ENCODE results near the gene ADCYAP1R1. TPM values are rescaled to one million over a fixed set of nuclear protein-coding genes. Genes with fewer than 3 reads are reported as not detected.

Gene ADCYAP1R1
- total and polyA plus RNA-seq, 8 donors = 0.25 to 20.1 (median 0.69) TPM

DNA sequence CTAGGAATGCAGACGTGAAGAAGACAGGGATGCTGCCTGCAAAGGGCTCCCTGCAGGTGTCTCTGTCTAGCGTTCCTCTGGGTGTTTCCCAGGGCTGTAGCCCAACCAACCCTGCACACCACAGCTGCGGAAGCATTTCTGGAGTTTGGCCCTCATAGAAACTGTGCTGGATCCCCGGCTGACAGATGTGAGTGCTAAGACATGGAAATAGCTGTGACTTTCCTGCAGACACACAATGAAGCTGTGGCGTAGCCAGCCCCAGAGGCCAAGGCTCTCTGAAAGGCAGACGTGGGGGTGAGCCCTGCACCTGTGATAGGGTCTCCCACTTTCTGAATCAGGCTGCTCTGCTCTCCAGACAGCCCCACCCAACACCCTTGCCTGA, 44.8 kb downstream of the ADCYAP1R1 start:
- TF ChIP-seq POLR2A (IDR thresholded peaks at IDR 0.05) = no peak
- TF ChIP-seq, protein P1, sequence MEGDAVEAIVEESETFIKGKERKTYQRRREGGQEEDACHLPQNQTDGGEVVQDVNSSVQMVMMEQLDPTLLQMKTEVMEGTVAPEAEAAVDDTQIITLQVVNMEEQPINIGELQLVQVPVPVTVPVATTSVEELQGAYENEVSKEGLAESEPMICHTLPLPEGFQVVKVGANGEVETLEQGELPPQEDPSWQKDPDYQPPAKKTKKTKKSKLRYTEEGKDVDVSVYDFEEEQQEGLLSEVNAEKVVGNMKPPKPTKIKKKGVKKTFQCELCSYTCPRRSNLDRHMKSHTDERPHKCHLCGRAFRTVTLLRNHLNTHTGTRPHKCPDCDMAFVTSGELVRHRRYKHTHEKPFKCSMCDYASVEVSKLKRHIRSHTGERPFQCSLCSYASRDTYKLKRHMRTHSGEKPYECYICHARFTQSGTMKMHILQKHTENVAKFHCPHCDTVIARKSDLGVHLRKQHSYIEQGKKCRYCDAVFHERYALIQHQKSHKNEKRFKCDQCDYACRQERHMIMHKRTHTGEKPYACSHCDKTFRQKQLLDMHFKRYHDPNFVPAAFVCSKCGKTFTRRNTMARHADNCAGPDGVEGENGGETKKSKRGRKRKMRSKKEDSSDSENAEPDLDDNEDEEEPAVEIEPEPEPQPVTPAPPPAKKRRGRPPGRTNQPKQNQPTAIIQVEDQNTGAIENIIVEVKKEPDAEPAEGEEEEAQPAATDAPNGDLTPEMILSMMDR (IDR thresholded peaks at IDR 0.05) = no peak
- no peak for TF ChIP-seq EP300 (IDR thresholded peaks at IDR 0.05)
- no peak for TF ChIP-seq POLR2AphosphoS5 (IDR thresholded peaks at IDR 0.05)
- 50 to 65% (median 59%) methylated on average over 3 to 6 of the region's 6 CpGs for WGBS, 5 donors
- peak in 1 of 2 donors; percentile 15 for DNase-seq

DNA sequence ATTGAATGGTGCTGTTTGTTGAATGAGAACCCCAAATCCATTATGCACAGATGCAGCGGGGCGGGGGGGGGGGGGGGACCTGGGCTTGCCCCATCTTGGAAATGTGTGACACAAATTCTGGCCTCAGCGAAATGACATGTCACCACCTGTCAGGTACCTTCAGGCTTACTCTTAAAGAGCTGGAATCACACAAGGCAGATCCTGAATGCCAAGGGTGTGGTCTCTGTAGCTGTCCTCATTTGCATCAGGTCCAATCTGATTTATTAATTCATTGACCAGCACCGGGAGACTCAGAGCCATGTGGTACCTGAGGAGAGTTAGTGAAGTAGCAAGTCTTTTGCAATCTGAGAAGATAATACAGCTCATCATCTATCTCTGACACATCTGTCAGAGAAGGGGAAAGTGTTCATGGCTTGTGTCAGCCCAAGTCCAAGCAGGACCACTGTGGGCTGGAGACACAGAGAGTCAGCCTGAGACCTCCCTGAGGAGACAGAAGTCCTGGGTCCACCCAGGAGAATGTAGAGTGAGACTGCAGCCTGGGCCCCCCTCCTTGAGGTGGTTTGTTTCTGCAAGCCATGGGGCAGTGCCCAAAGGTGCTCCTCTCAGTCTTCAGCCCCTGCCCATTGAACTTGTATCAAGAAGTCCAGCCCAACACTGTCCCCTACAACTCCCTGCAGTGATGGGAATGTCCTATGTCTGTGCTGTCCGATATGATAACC, 46.7 kb downstream of the ADCYAP1R1 start:
- H3K4me3 ChIP-seq = no peak overlapping the region
- intact Hi-C loops (cut with DNase I; ENCODE audit: low total_unique reads) = no loop called here
- H3K9me3 ChIP-seq = no peaks in the 10 kb centered on the region
- DNase-seq = peak in 1 of 2 donors; percentile 11
- no peaks in the 10 kb centered on the region for H3K36me3 ChIP-seq
- no peaks in the 10 kb centered on the region for H3K4me1 ChIP-seq
- 80 to 91% (median 87%) methylated on average over 4 to 5 of the region's 5 CpGs for WGBS, 5 donors
- TF ChIP-seq EP300 (IDR thresholded peaks at IDR 0.05) (no peak), POLR2AphosphoS5 (IDR thresholded peaks at IDR 0.05) (no peak), POLR2A (IDR thresholded peaks at IDR 0.05) (no peak)
- TF ChIP-seq, protein P1 (IDR thresholded peaks at IDR 0.05) = no peak
- peaks cover 0 to 37% (median 0%) of the 10 kb centered on the region in 3 donors for H3K27me3 ChIP-seq
- no peak overlapping the region for H3K27ac ChIP-seq

More for the DNA sequence above, 44.8 kb downstream of the ADCYAP1R1 start:
- Histone ChIP-seq H3K9me3 (no peaks in the 10 kb centered on the region), H3K27me3 (peaks cover 0 to 28% (median 0%) of the 10 kb centered on the region in 3 donors), H3K4me3 (no peak overlapping the region), H3K4me1 (no peaks in the 10 kb centered on the region), H3K36me3 (no peaks in the 10 kb centered on the region), H3K27ac (no peak overlapping the region)
- intact Hi-C loops (cut with DNase I; ENCODE audit: low total_unique reads) = no loop called here

DNA sequence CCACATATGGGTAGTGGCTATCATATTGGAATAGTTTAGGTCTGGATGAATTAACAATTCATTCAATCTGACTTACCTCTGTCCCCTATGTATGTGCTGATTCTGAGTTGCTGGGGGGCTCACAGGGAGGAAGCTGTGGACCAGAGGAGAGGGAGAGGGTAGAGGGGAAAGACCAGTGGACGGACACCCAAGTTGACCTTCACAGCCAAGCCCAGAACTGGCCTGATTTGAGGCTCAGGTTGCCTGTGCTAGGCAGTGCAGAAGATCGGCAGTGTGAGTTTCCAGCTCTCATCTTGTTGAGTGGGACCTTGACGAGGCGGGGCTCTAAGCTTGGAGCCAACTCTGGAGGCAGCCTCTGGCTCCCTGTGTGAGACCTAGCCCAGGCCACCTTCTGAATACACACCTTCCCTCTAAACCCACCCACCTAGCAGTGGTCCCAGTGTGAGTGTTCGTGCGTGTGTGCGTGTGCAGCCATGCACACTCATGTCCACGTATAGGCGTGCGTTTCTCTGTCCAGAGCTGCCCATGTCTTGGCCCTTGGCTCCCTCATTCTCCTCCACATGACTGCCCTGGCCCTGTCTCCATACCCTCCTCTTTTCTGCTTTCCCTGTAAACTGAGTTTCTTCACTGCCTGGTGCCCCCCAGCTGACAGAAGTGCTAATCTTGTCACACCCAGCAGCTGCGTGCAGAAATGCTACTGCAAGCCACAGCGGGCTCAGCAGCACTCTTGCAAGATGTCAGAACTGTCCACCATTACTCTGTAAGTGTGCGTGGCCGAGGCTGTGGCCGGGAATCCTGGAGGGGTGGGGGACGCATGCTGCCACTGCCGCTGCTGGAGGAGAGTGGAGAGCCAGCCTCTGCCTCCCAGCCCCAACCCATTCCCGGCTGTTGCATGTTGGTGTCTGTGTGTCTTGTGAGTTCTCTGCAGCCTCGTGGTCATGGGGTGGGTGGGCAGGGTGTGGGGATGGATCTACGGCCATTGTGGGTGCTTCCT, 47.6 kb downstream of the ADCYAP1R1 start:
- peaks cover 0 to 37% (median 0%) of the 10 kb centered on the region in 3 donors for H3K27me3 ChIP-seq
- DNase-seq = peak in 1 of 2 donors; percentile 19
- 77 to 85% (median 81%) methylated on average over 19 to 20 of the region's 20 CpGs for WGBS, 5 donors

DNA sequence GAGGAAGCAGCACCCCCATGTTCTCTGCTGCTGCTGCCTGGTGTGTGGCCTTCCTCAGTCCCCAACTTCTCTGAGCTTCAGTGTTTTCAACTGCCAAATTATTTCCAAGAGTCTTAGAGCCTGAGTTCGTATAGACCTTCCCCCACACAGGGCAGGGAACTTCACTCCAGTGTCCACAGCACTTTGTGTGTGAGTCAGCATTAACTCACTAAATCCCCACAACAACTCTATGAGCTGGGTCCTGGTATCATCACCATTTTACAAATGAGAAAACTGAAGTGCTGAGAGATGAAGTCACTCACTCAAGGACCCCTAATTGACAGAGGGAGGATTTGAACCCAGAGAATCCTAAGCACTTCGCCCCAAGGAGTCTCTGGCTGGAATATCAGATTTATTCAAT, 48.3 kb downstream of the ADCYAP1R1 start:
- intact Hi-C loops (cut with DNase I; ENCODE audit: low total_unique reads) = no loop called here
- WGBS, 5 donors = 53 to 73% (median 64%) methylated on average over 2 of the region's 2 CpGs

More for the DNA sequence above, 47.6 kb downstream of the ADCYAP1R1 start:
- Histone ChIP-seq H3K4me1 (no peaks in the 10 kb centered on the region), H3K27ac (no peak overlapping the region), H3K36me3 (no peaks in the 10 kb centered on the region), H3K4me3 (no peak overlapping the region), H3K9me3 (no peaks in the 10 kb centered on the region)
- TF ChIP-seq POLR2AphosphoS5 (IDR thresholded peaks at IDR 0.05) = no peak
- no peak for TF ChIP-seq EP300 (IDR thresholded peaks at IDR 0.05)
- no peak for TF ChIP-seq POLR2A (IDR thresholded peaks at IDR 0.05)
- TF ChIP-seq, protein P1 (IDR thresholded peaks at IDR 0.05) = no peak
- intact Hi-C loops (cut with DNase I; ENCODE audit: low total_unique reads) = no loop called here

More for the DNA sequence above, 48.3 kb downstream of the ADCYAP1R1 start:
- Histone ChIP-seq H3K27me3 (peaks cover 0 to 33% (median 0%) of the 10 kb centered on the region in 3 donors), H3K9me3 (no peaks in the 10 kb centered on the region), H3K4me1 (no peaks in the 10 kb centered on the region), H3K27ac (no peak overlapping the region), H3K4me3 (no peak overlapping the region), H3K36me3 (no peaks in the 10 kb centered on the region)
- no peak for TF ChIP-seq EP300 (IDR thresholded peaks at IDR 0.05)
- no peak for DNase-seq
